GM19468 (cell line): ENCODE results near the gene MEOX1.

ENCODE experiments used
- ATAC-seq: cut with Tn5 transposase; IDR thresholded peaks from one replicate; pipeline ENCODE4 v1.9.1; 2021; ENCODE audit warnings: mild to moderate bottlenecking, moderate library complexity, moderate number of reproducible peaks; ENCODE audit not compliant: unreplicated experiment; ENCODE audit errors: extremely low read depth

MEOX1 gene

DNA sequence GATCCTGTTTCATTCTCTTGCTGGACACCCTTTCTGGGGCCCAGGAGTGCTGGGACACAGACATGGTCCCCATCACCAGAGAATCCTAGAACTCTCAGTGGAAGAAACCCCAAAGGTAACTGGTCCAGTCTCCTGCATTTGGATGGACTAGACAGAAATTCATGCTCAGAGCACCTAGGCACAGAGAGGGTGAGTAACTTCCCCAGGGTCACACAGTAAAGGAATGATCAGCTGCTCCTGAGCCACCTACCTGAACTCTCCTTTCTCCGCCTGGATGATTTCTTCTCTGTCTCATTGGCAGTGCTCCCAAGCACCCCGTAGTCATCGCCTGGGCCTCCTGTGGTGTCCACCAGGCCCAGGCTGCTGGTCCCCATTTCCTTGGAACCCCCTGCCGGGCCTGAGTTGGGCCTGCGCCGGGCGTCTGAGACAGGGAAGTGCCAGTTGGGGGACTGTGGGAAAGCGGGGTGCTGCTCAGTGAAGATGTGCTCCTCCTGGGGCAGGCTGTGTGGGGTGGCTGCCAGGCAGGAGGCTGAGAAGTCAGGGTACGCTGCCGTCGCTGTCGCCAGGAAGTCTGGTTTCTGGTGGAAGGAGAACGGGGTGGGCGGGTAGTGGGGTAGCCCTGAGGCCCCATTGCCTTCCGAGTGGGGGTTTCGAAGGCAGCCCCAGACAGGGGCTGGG, 767 bp downstream of the MEOX1 start:
- ATAC-seq: no peak

DNA sequence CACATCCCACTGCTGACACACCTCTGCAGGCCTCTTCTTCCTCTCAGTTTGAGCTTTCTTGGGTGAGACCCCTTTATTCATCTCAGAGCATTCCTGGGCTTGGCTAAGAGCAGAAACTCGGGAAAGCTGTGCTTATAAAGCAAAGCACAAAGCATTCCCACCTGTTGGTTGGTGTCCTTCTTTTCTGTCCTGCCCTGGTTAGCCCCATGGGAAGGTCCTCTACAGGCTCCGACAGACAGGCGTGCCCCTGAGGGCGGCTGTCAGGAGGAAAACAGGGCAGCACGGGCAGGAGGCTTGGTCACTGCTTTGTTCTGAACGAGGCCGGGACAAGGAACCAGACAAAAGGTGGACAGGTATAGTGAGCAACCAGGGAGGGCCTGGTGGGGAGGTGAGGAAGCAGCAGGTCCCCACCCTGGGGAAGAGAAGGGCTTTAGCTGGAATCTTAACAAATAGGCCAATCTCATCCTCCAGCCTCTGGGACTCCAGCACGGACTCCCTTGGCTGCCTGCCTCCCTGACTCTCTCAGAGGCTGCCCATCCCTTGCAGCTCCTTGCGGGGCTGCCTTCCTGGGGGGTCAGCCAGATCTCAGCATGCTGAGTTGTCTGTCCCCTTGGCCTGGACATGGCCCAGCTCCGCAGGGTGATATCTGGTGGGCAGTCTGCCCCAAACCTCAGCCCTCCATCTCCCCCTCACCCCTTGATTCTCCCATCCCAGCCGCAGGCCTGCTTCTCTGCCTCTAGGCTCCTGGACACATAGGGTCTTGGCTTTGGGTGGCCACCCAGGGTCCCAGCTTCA, 1.7 kb downstream of the MEOX1 start:
- no peak for ATAC-seq

DNA sequence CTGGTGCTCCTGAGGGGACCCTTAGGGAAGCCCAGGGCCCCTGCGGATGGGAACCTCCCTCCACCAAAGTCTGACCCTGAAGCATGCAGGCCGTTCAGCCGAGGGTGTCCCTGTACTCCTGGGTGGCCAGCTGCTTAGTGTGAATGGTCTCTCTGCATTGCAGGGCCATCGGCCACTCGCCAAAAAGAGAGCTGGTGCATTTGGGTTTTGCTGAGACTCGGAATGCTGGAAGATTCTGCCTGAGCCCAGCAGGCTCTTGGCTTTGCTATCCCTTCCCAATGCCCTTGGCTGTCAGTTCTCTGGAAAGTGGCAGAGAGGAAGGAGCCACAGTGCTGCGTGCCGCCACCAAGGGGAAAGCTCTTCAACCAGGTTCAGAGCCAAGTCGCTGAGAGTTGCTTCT, 2.8 kb downstream of the MEOX1 start:
- no peak for ATAC-seq

DNA sequence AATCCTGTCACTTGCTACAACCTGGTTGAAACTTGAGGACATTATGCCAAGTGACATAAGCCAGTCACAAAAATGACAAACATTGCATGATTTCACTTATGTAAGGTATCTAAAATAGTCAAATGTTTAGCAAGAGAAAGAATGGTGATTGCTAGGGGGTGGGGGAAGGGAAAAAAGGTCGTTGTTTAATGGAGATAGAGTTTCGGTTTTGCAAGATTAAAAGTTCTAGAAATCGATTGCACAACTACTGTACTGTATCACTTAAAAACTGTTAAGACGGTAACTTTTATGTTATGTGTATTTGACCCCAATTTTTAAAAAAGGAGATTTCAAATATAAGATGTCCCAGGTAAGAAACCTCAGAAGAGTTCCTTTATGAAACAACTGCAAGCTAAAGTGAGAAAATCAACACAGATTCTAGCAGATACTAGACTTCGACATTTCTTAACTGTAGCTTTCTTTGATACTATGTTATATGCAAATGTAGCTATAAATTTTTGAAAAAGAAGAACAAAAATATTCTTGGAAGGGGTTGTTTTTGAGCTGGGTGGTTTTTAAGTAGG, 5.9 kb downstream of the MEOX1 start:
- no peak for ATAC-seq

DNA sequence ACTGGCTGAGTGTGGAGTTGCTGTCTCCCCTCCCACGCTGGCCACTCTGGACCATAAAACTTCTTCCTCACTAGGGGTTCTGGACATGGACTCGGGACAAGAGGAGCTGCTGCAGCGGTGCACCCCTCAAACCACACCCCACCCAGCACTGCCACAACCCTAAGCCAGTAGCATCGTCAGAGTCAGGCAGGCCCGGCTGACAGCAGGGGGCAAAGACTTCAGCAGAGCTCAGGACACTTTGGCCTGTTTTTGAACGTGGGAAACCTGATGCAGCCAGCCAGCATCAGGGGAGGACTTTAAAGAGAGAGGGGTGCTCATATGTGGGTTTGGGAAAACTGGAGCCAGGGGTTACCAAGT, 9.6 kb downstream of the MEOX1 start:
- ATAC-seq: no peak

DNA sequence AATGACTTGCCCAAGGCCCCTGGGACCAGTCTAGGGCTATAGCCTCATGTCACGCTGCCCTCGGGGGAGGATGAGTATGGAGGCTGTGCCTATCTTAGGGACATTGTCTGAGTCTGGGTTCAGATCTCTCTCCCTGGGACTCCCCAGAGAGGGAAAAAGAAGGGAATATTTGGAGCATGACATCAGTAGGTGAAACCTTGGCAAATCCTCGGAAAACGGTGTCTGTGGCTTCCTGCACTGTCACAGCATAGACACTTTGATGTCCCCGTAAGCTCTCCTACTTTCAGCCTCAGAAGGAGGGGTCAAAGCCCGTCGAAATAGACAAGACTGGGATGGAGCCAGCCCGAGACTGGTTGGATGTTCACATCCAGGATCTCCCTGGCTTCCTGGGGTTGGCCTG, 11.3 kb downstream of the MEOX1 start:
- no peak for ATAC-seq

DNA sequence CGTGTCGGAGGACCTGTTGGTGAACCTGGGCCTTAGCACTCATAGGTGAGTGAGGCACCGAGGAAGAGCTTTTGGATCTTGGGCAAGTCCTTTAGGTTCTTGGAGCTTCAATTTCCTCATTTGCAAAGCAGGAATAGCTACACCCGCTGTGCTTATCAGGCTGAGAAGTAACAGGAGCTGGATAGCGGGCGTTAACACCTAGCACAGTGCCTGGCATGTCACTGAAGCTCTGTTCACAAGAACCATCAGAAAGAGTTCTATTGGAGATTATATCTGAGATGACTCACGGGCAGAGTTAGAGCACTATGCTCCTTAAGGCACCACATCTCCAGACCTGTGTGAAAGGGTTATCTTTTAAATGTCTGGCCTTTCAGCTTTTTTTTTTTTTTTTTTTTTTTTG, 12.8 kb downstream of the MEOX1 start:
- ATAC-seq: no peak

DNA sequence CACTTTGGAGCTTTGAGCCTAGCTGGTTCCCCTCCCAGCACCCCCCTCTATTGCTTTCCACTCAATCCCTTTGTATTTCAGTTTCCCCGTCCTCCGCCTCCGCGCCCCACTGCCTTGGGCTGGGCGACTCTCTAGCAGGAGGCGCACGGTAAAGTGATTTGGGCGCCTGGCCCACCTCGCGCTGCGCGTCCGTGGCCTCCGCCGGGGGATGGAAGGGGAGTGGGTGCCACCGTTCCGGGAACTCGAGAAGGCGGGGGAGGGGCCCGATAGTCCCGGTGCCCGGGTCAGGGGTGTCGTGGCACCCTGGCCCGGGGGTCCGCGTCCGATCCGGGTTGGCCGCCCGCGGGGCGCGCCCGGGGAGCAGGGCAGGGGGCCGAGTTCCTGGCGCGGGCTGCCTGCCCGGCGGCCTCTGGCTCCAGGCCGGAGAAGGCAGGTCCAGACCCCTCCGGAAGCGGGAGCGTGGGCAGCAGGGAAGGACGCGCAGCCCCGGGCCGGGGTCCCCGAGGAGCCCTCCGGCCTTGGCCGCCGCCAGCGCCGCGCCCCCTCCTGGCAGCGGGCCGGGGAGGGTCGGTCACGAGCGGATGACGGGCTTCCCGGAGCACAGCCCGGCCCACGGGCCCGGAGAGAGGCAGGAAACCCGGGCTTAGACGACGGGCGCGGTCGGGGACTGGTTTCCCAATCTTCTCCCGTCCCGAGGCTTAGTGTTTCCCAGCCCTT, 15.8 kb downstream of the MEOX1 start:
- ATAC-seq: no peak

DNA sequence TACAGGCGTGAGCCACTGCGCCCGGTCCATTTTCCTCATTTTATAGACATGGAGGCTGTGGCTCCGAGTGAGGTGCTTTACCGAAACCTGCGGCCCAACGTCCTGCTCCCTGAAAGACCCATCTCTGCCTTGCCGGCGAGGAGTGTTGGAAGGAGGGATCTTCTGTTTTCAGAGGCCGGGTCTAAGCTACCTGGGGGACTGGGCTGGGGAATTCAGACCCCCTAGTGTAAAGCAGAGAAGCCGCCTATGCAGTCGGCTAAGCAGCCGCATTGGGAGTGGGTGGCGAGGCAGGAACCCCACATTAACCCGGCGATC, 16.3 kb downstream of the MEOX1 start:
- ATAC-seq: no peak

DNA sequence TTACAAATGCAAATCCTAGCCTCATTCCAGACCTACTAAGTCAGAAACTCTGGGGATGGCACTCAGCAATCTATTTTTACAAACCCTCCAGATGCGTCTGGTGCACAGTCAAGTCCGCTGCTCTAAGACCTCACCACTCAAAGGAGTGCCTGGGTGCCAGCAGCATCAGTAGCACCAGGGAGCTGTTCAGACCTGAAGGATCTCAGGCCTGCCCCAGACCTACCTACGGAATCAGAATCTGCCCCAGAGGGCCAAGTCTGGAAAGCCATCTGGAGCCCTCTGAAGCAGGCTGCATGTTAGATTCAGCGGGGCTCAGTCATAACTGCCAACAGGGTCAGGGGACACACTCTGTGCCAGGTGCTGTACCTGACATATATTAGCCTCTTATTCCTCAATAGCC, 17.6 kb downstream of the MEOX1 start:
- ATAC-seq: no peak

DNA sequence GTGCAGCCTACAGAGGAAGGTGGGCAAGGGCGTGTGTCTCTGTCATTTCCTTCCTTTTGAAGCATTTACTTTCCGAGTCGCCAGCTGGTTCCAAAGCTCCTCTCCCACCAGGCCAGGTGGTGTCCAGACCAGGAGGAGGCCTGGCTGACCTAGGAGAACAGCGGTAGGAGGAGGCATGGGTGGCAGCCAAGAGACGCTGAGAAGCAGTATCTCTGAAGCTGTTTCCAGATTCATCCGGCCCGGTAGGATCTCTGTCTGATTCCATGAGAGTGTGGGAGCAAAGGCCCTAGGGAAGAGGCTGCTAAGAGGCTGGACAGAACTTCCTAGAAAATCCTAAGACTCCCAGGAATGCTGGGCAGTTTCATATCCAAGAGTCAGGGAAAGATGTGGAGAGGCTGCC, 20.3 kb downstream of the MEOX1 start:
- ATAC-seq: no peak

DNA sequence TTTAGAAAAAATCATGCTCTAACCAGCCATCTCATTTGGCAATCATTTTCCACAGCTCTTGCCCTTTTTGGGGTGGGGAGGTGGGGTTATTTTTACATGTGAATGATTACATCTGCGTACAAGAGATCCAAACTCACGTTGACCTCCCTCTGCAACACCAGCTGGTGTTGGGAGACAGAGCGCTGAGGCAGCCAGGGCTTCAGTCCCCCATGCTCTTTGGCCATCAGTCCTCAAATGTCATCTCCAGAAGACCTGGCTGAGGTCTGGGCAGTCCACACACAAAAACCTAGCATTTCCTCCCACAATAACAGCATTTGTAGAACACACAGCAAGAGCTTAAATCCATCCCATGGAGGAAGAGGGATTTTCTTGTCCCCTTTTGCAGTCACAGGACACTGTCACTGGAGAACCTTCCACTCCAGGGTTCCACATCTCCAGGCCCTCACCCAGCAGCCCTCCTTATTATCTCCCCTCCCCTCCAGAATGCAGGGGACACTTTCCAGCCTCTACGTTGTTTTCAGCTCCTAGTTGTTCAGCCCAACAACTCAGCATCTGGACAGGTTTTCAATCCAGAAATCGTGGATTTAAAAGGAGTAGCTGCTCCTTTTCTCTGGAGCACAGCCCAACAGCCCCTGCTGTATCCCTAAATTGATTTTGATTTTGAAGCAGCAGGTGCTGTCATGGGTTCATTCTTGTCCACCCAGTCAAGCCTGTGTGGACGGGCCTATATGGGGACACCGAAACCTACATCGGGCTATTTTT, 21.1 kb downstream of the MEOX1 start:
- ATAC-seq: no peak

DNA sequence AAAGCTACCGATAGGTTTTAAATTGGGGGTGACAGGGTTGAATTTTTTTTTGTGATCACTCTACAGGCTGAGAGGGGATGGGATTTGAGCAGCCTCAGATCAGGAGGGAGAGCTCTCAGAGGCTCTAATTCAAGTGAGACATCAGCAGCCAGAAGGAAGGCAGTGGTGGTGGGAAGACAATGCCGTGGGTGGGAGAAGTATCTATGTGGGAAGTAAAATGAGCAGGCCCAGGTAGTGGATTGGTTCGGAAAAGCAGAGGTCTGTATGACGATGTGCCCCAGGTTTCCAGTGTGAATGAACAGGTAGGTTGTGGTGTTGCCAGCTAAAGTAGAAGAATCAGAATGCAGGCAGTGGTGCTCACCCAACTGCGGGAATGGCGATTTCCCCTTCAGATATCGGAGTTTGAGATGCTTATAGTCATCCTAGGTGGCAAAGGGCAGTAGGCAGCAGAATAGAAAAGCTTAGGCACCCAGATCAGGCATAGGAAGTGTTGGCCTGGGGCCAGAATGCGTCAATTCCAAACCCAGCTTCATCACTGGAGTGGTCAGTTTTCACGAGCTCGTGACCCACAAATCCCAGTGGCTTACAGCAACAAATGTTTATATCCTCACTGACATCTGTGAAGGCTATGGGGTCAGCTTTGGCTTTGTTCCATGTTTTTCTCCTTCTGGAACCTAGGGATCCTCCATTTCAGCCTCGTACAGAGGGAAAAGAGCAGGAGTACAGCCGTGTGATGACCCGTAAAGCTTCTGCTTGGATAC, 24.0 kb downstream of the MEOX1 start:
- no peak for ATAC-seq

DNA sequence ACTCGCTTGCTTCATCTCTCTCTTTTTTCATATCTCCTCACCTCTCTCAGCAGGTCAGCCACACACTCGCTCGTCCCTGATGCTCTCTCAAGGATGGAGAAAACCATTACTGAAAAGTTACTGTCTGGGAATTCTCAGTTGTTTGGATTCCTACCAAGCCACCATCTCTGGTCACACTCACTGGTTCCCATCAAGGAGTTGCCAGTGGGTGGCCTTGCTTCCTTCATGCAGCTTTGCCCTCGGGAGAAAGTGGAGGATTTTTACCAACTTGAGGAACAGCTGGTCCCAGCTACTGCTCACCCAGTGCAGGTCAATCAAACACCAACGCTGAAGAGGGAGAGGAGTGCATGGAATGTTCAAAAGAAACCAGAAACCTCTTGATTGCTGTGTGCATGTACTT, 25.3 kb downstream of the MEOX1 start:
- ATAC-seq: no peak

DNA sequence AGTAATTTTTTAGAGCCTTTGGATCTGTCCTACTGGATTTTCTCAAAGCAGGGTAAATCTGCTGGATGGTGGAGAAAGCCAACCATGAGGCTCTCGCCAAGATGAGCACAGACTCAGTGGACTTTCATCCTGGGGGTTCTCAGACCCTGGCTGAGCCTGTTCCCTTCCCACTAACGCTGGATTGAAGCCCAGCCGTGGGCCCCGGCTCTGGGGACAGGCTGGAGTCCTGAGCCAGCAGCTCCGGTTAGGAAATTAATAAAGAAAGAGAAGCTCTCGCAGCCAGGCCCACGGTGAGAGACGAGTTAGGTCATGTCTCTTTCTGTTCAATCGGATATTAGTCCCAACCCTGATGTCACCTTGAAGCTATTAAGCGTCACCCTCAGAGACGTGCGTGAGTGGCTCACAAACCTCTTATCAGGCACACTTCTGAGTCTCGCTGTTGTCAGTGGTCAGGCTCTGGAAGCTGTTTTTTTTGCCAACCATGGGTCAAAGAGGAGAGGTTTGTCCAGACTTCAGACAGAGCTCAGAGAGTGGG, 27.1 kb downstream of the MEOX1 start:
- no peak for ATAC-seq

DNA sequence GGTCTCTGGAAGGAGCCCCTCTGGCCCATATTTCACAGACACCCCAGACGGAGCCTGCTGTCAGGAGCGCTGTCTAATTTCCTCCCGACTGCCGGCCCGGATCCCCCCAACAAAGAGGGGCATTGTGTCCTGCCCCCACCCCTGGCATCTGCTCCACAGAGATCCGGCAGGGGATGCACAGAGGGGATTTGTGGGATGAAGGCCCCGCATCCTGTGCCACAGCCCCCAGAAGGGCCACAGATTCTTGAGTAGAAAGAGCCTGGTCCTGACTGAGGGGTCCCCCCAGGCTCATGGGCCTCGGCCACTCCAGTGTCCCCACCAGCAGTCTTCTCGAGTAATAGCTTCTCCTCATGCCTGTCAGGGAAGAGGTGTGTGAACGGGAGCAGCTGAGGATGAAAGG, 29.5 kb downstream of the MEOX1 start:
- no peak for ATAC-seq

DNA sequence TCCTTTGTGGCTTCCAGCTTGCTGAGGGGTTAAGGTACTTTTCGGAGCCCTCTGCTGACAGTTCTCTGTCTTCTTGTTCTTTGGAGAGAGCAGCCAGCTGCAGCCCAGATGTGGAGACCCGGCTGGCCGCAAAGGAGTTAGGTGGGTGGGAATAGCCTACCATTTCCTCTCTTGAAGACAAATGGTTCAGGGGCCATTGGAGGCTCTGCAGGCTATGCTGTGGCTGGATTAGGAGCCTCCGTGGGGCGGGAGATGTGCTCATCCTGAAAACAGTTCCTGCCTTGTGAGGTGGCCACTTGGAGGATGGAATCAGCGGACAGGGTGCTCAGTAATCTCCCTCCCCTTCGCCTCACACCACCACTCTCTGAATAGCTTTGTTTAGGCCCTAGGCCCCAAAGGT, 30.3 kb downstream of the MEOX1 start:
- no peak for ATAC-seq

DNA sequence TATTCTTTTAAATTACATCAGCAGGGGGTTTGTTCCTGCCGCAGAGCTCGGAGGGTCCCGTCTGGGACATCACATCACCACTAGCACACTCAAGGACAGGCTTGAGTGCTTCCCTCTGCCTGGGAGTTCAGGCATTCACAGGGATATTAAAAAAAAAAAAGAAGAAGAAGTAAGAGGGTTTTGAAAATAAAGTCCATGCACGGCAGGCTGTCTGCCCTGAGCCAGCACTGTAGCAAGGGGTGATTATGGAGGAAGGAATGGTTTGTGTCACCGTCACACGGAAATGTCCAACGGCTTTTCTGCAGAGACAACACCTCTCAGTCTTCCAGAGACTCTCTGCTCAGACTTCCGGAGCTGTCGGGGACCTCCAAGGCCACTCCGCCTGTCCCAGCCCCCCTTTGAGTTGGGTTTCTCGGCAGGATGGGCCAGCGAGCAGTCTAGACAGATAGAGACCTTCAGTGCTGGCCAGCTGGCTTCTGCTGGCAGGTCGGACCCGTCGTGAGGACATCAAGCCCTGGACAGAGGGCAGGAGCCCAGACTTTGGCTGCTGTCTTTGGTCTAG, 33.6 kb downstream of the MEOX1 start:
- ATAC-seq: no peak

DNA sequence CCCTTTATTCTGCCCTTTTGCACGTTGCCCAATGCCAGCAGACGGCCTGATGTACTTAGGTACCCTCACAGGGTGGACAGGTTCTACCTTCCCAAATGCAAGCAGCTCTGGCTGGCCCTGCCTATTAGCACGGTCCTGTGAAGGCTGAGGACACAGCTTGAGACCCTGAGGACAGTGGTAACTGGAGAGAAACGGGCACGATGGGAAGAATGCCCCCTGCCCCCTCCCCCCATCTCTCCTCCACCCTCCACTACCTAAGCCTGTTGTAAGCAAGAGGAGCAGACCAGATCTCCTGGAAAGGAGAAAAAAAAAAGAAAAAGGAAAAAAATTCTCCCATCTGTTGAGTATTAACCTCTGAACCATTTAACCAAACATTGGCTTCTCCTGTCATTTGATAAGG, 34.1 kb downstream of the MEOX1 start:
- no peak for ATAC-seq
